ENCODE results near the gene DACH1.

DNA sequence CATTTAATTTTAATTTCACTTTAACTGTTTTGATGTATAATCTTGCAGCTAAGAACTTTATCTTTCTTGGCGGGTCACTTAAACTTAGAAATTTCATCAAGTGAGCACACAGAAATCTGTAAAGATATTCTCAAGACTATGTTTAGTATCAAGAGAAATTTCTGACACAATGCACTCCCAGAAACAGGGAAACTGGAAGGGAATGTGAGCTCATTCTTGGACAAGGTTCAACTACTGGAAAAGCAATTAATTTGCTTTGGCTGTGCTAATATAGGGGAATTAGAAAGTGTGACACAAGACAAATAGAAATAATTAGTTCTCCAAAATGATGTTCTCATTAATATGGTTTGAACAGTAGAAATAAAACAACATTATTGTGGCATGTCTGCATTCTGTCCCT lies 402.3 kb downstream of the DACH1 start:
- TF ChIP-seq, protein P1, sequence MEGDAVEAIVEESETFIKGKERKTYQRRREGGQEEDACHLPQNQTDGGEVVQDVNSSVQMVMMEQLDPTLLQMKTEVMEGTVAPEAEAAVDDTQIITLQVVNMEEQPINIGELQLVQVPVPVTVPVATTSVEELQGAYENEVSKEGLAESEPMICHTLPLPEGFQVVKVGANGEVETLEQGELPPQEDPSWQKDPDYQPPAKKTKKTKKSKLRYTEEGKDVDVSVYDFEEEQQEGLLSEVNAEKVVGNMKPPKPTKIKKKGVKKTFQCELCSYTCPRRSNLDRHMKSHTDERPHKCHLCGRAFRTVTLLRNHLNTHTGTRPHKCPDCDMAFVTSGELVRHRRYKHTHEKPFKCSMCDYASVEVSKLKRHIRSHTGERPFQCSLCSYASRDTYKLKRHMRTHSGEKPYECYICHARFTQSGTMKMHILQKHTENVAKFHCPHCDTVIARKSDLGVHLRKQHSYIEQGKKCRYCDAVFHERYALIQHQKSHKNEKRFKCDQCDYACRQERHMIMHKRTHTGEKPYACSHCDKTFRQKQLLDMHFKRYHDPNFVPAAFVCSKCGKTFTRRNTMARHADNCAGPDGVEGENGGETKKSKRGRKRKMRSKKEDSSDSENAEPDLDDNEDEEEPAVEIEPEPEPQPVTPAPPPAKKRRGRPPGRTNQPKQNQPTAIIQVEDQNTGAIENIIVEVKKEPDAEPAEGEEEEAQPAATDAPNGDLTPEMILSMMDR (IDR thresholded peaks at IDR 0.05; ENCODE audit: low read depth, low read length), result no peak
- TF ChIP-seq EZH2phosphoT487 (IDR thresholded peaks at IDR 0.05; ENCODE audit: low read depth), result no peak
